Islet of Langerhans (tissue), 1 donor: Measurements from ENCODE around the gene FCHSD2.
"Not testable (repeated sequence)": the region's sequence is repeated elsewhere in the genome, so short reads cannot be mapped to it uniquely, and the experiment has no call there.

Source experiments
- FAIRE-seq: peaks from one replicate; lab custom pipeline; 2011; peaks lifted over from hg19 to GRCh38; lab: Jason Lieb, UNC

FCHSD2 gene

DNA sequence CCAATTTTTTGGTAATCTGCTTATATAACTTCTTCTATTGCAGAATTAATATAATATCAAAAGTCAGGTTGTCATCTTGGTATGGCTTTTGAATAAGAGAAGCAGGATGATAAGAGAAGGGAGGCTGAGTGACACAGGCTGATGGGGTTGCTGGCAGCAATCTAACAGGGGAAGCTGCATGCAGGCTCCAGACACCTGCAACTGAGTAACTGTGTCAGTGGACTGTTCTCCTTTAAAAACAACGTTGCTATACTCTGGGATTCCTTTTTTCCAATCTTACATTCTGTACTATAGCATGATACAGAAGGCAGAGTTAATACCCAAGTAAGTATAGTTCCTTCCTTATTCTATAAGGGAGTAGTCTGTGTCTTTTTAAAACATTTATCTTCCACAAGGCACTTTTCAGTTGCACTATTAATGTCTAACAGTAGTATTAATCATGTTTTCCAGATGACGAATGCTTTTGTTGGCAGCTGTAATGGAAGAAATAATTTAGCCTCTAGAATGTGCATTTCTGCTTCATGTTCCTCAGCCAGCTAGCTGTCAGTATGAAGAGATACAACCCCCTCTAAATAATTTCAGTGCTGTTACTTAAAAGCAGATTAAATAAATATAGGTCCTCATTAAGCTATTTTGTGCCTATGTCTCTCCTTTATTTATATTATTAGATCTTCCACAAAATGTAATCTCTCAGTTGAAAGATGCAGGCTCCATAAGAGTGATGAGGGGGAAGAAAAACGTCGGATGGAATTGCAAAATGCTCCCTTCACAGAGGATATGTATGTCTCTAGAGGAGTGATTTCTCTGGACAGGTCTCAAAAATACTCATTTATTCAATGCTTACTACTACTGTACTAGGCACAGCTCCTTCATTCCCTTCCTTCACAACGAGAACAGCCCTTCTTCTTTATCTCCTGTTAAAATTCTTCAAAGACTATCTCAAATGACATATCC is 277.1 kb downstream of the FCHSD2 start:
- peak; percentile 62 for FAIRE-seq

DNA sequence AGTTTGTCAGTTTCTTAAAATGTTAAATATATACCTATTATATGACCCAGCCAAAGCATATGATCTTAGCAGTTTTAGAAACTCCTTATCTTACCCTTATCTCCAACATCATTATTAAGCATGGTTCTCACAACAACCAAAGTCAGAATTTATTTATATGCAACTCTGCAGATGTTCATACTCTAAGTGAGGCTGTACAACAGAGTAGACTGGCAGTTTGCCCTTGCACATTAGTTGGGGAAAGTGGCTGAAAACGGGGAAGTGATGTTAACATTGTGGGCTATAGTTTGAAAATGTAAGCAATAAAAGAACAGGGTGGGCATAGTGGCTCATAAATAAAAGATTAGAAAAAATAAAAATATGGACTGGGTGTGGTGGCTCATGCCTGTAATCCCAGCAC is 278.2 kb downstream of the FCHSD2 start:
- FAIRE-seq: no peak

DNA sequence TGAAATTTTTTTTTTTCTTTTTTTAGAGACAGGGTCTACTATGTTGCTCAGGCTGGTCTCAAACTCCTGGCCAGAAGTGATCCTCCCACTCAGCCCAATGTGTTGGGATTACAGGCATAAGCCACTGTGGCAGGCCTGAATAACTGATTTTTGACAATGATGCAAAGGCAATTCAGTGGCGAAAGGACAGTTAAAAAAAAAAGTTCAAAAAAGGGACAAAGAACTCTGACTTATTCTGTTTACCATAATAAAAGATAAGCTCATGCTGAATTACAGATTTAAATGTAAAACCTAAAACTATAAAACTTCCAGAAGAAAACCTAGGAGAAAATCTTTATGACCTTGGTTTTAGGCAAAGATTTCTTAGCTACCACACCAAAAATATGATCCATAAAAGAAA is 279.0 kb downstream of the FCHSD2 start:
- FAIRE-seq: no peak

DNA sequence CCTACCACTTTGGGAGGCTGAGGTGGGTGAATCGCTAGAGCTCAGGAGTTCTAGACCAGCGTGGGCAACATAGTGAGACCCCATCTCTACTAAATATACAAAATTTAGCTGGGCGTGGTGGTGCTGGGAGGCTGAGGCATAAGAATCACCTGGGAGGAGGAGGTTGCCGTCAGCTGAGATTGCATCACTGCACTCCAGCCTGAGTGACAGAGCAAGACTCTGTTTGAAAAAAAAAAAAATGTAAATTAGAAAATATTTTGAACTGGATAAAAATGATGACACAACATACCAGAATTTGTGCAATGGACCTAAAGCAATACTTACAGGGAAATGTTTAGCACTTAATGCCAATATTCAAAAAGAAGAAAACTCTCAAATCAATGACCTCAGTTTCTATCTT is 281.5 kb downstream of the FCHSD2 start:
- FAIRE-seq: no peak

DNA sequence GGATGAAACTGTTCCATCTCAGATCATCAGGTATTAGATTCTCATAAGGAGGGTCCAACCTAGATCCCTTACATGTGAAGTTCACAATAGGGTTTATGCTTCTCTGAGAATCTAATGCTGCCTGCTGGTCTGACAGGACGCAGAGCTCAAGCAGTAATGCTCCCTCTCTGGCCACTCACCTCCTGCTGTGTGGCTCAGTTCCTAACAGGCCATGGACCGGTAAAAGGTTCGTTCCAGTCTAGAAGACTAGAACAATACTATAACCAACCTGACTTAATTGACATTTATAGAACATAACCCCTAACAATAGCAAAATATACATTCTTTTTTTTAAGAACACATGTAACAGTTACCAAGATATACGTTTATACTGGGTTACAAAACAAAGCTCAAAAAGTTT is 282.1 kb downstream of the FCHSD2 start:
- no peak for FAIRE-seq

DNA sequence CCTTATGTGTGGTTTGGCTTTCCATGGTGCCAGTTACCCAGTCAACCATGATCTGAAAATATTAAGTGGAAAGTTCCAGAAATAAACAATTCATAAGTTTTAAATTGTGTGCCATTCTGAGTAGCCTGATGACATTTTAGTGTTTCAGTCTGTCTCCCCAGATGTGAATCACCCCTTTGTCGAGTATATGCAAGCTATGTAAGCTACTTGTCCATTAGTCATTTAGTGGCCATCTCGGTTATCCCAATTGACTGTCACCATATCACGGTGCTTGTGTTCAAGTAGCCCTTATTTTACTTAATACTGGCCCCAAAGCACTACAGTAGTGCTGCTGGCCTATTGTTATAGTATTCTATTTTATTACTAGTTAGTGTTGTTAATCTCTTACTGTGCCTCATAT is 283.0 kb downstream of the FCHSD2 start:
- no peak for FAIRE-seq

DNA sequence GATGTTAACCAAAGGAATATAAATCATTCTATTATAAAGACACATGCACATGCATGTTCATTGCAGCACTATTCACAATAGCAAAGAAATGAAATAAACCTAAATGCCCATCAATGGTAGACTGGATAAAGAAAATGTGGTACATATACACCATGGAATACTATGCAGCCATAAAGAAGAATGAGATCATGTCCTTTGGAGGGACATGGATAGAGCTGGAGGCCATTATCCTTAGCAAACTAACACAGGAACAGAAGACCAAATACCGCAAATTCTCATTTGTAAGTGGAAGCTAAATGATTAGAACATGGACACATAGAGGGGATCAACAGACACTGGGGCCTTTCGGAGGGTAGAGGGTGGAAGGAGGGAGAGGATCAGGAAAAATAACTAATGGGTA is 283.9 kb downstream of the FCHSD2 start:
- FAIRE-seq: not testable (repeated sequence)

DNA sequence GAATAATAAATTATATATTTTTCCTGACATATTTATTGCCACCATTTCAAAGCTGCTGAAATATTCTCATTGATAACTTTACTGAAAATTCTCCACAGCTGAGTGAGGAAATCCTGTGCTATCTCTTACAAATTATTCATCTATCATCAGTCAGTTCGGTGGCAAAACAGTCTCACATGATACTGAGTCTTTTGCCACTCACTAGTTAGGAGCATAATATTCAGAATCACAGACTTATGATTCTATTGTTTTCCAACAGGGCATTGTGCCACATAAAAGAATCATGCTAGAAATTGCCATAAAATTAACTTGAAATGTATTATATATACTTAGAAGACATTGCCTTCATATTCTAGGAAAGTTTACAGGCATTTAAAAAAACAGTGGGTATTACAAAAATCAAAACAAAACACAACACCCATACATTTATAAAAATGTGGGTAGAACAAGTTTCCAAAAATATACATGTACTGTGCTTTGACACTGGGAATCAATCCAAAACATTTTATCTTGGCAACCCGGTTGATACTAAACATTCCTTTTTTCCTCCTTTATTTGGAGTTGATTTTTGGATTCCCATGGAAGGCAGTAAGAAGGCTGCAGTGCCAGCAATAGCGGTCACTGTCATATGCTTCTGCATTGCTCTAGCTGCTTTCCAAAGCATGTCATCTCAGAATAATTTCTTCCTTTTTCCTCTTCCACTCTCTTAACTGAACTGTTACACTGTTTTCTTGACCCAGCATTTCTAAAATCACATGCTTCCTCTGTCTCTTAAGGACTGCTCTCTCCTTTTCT is 285.4 kb downstream of the FCHSD2 start:
- FAIRE-seq: no peak

DNA sequence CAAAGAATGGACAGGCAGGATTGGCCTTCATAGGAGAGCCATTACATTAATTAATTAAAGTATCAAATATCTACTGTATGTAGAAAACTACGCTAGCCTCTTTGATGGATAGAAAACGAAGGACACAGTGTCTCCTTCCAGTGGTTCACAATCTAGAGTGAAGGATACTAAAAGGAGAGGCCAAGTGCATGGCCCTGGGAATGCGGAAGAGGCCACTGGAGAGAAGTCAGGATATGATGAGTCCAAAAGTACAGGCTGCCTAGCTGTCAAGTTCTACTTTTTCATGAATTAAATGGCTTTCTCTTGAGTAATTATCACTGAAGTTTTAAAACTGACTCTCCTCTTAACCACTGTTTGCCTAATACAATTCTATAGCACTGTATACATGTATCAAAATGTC is 286.1 kb downstream of the FCHSD2 start:
- FAIRE-seq: no peak

DNA sequence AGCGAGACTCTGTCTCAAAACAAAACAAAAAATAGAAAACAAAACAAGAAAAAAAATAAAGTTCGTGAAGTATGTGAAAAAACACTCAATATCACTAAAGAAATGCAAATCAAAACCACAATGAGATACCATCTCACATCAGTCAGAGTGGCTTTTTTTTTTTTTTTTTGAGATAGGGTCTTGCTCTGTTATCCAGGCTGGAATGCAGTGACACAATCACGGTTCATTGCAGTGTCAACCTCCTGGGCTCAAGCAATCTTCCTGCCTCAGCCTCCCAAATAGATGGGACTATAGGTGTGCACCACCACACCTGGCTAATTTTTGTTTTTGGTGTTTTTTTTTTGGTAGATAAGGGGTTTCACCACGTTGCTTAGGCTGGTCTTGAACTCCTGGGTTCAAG is 290.4 kb downstream of the FCHSD2 start:
- no peak for FAIRE-seq

DNA sequence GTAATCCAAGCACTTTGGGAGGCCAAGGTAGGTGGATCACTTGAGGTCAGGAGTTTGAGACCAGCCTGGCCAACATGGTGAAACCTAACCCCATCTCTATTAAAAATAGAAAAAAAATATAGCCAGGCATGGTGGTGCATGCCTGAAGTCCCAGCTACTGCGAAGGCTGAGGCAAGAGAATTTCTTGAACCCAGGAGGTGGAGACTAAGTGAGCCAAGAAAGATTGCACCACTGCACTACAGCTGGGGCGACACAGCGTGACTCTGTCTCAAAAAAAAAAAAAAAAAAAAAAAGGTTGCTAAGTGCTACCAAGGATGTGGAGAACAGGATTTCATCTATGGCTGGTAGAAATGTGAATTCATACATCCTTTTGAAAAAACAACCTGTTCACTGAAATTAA is 291.3 kb downstream of the FCHSD2 start:
- FAIRE-seq: no peak

DNA sequence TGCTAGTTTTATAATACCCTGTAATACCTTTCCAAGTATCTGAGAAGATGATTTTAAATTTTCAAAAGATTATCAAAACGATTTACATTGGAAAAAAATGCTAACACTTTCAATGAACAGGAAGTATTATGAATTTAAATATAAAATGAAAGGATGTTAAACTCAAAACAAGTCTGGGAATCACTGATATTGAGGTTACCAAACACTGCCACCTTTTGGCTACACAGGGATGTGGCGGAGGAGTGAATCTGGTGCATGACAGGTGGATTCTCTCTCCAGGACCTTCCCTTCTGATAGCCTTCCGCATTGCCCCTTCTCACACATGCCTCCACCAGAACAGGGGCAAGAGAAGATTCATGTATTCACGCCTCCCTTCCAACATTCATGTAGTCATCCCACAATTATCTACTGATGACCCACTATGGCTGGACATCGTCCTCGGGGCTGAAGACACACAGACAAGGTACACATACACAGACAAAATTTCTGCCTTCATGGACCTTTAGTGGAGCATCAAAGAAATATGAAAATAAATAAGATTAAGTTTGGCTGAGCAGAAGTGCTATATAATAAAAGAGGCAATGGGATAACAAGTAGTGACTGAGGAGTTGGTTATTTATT is 293.2 kb downstream of the FCHSD2 start:
- peak; percentile 93 for FAIRE-seq

DNA sequence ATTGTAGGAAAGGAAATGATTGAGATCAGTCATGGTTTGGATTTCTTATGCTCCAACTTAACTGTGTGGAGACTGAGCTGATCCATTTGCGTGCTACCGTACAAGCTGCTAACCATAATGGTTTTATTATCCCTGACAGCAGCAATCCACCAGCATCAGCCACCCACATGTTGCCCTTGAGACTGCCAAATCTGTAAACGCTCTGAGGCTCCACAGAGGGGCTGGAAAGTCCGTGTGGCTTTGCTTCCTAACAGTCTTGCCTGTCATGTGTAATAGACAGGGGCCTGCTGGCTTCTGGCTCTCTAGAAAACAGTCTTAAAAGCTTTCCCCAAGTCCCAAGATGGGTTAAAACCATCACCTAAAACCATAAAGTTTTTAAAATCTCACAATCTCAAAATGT is 297.8 kb downstream of the FCHSD2 start:
- FAIRE-seq: no peak

DNA sequence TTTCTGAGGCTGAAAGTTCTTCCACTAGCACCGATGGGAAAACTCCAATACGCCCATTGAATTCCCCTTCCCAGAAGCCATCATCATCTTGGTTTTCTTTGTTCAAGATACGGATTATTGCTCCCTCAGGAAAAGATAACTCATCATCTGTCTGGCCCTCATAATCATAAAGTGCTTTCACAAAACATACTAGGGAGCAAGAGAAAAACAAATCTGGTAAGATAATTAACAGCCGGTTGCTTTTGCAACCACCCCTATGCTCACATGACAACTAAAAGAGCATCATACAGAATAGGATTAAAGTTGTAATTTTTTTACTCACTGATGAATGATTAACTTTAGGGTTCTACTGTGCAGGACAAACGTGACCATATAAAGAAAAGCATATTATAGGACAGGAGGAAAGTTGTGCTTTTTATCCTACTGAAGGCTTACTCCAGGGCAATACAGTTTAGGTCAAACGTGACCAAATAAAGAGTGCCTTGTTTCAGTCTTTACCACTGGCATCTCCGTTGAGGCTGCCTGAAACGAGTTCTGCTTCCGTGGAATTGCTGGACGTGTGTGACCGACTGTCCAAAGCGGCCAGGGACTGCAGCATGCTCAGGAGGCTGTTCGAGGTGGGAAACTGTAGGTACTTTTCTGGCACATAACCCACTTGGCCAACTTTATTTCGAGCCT is 299.3 kb downstream of the FCHSD2 start:
- FAIRE-seq: no peak

DNA sequence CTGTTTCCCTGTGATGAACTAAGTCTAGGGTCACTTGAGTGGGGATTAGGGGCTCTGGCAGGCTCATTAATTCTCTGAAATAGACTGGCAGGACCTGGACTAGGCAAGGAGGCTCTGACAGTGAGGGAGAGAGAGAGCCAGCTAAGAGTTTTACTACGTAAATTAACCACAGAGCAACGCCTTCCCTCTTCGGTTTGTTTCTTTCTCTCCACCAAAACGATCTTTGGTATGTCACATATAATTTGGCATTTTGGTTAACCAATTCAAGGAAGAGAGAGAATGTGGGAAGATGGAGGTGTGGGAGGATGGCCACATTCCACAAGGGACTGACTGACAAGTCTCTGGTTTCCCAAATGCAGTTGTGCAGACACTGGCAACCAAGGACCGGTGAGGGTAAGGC is 300.0 kb downstream of the FCHSD2 start:
- FAIRE-seq: no peak

DNA sequence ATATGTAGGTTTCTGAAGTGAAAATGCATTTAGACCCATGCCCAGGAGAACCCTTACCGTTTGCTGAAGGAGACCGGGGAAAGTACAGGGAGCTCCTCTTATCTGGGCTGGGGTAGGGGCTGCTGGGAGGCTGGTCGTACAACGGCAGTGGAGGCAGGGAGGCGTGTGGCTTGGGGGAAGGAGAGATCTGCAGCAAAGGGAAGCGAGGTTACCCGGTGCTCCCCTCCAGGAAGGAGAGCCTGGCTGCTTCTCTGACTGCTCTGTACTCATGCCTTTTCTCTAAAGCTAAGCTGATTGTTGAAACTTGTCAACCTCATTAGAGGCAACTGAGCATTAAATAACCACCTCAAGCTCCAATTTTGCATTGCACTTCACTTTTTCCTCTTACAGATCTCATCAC is 300.7 kb downstream of the FCHSD2 start:
- no peak for FAIRE-seq

DNA sequence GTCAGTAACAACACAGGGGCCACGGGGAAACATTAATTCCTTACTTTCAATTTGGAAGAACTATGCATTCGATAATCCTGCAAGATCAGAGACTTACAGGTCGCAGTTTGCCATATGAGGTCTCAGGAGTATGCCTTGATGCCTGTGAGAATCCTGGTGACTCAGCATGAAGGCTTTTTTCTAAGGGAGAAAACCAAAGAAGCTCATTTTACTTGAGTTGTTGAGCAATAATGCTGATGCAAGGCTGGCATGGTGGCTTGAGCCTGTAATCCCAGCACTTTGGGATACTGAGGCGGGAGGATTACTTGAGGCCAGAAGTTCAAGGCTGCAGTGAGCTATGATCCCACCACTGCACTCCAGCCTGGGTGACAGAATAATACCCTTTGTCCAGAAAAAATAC is 301.3 kb downstream of the FCHSD2 start:
- FAIRE-seq: no peak

DNA sequence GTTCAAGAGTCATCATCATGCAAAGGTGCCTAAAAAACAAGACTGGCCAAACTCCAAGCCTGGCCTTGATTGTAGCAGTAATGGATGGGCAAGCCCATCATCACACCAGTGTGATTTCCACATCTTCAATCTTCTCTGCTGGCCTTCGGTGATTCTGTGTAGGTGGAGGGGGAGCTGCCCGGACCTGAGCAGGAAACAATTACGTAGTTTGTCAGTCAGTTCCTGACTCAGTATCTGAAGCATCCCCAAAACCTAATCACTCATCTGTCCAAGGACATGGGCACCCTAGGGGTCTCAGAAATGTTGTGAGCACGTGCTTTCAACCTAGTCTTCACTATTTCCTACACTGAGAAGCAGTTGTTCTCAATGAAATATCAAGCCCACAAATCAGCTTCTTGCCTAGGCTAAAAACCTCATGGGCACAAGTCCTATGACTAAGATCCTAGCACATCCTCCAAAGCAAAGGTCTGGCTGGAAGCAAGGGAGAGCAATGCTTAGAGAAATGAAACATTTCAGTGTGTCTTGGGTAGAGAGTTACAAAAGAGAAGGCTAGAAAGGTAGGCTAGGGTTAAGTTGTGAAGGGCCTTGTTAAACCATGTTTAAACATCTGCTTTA is 303.3 kb downstream of the FCHSD2 start:
- no peak for FAIRE-seq

DNA sequence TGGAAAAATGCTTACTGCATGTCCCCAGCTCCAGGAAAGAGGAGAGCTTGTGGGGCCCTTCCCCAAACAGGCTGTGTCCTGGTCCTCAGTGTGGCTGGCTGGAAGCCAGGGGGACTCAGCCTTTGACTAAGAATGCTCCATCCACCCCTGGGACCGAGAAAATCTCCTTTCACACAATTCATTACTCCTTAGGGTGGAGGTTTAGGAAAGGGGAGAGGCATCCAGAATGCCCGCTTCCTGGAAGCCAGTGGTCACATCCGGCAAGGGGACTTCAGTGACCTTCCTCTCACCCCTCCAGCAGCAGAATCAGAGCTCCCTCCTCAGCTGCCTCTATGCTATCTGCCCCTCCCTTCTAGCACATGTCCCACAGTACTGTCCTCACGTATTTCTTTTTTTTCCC is 306.0 kb downstream of the FCHSD2 start:
- no peak for FAIRE-seq

DNA sequence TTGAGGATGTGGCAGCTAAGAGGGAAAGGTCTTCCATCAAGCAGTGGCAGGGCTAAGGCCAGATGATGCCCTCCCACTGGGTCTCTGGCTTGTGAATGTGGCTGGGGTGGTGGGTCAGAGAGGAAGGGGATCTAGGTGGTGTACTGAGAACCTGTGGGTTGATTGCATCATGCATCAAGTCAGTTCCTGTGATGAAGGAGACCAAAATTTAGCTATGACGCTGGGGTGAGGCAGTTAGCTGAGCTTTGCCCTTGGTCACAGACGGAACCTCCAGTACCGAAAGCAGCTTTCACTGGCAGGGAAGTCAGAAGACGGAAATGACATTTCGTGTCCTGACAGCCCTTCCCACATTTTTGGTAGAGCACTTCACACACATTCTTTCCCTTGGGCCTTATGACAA is 307.2 kb downstream of the FCHSD2 start:
- FAIRE-seq: no peak

DNA sequence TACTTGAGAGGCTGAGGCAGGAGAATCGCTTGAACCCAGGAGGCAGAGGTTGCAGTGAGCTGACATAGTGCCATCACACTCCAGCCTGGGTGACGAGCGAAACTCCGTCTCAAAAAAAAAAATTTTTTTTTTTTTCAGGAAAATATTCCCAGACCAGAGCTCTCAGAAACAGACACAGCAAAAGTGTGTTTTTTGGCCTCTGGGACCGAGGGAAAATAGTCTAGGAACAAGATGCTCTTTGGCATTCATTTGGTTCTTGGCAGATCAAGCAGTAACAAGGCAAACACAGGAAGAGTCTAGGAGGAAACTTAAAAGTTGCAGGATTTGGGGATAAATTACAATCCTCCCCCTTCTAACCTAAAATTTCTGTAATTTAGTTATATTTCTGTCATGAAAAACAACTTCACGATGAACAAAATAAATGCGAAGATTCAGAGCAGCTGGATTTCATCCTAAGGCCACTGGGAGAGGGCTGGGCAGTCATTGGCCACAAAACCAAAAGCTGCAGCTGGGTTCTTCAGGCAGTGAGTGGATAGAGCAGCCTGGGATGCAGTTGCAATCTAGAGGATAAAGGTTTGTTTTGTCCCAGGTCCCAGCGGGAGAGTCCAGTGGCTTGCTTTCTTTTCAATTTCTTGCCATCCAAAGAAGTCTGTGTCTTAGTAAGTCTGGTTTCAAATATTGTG is 308.2 kb downstream of the FCHSD2 start:
- no peak for FAIRE-seq
